A549 (cell line): ENCODE data around the gene NAT16. TPM values are rescaled to one million over a fixed set of nuclear protein-coding genes. Genes with fewer than 3 reads are reported as not detected.

ENCODE experiments used
- ATAC-seq, 2 experiments: fragments of 200-7000 bp in 1 of 2; fragments of >200 bp in 1 of 2; cut with Nextera tagmentation in 1 of 2; cut with Tn5 transposase in 1 of 2; 3 replicates each; pipeline versions ENCODE4 v1.8.0 to v1.9.1; 2018 to 2020; ENCODE audit warnings: mild to moderate bottlenecking in 1 of 2, moderate library complexity in 1 of 2
- CTCF ChIA-PET: fragments of 300-600 bp; sonication (Branson Sonifier 250); formaldehyde crosslinking; extraction: SDS; loops from one replicate; lab custom pipeline; 2021; ENCODE audit warnings: antibody characterized with exemption, inconsistent platforms; lab: Yijun Ruan, JAX
- POLR2A ChIA-PET: fragments of 350-600 bp; formaldehyde crosslinking; extraction: SDS; loops from one replicate; lab custom pipeline; 2021; ENCODE audit warnings: antibody characterized with exemption, inconsistent platforms; lab: Yijun Ruan, JAX
- DNase-seq, 2 experiments: peaks; one replicate each; pipeline versions ENCODE4 v3.0.0 to v3.0.0-alpha.2; 2011 to 2016; ENCODE audit warnings: low read depth in 1 of 2, low spot score in 1 of 2
- FAIRE-seq: peaks from 2 replicates; lab custom pipeline; 2011; peaks lifted over from hg19 to GRCh38; lab: Jason Lieb, UNC
- H3K27ac ChIP-seq, 2 experiments: fragments of >200 bp; sonication (Bioruptor Twin); formaldehyde crosslinking; 3 replicates each; pipeline ENCODE4 v1.5.1; 2016 to 2017
- H3K4me1 ChIP-seq: fragments of >200 bp; sonication (Bioruptor Twin); formaldehyde crosslinking; 3 replicates; pipeline ENCODE4 v1.6.1; 2016
- H3K4me2 ChIP-seq: fragments of >200 bp; sonication (Bioruptor Twin); formaldehyde crosslinking; 3 replicates; pipeline ENCODE4 v1.6.1; 2016
- H3K4me3 ChIP-seq: fragments of >200 bp; sonication (Bioruptor Twin); formaldehyde crosslinking; 3 replicates; pipeline ENCODE4 v1.5.1; 2016
- H3K9me3 ChIP-seq: fragments of >200 bp; sonication (Bioruptor Twin); formaldehyde crosslinking; 3 replicates; pipeline ENCODE4 v1.6.1; 2016
- ATOH8 ChIP-seq: fragments of 250-450 bp; sonication (Bioruptor Pico); IDR thresholded peaks from 2 replicates; pipeline ENCODE4 v1.5.0; 2020; ENCODE audit warnings: low read depth, mild to moderate bottlenecking, moderate library complexity
- BHLHE40 ChIP-seq: IDR thresholded peaks from 2 replicates; pipeline ENCODE4 v1.6.1; 2012; ENCODE audit warnings: low read depth, low read length, inconsistent platforms
- CBX8 ChIP-seq: fragments of 200-600 bp; sonication (generic); IDR thresholded peaks from 2 replicates; pipeline ENCODE4 v1.6.1; 2016
- CHD2 ChIP-seq: fragments of 150-350 bp; IDR thresholded peaks from 2 replicates; pipeline ENCODE4 v1.6.1; 2014; ENCODE audit warnings: low read length; ENCODE audit not compliant: partially characterized antibody
- CHD4 ChIP-seq: fragments of 200-600 bp; sonication (generic); IDR thresholded peaks from 2 replicates; pipeline ENCODE4 v1.6.1; 2016; ENCODE audit warnings: antibody characterized with exemption, mild to moderate bottlenecking, borderline replicate concordance
- CTCF ChIP-seq: fragments of >200 bp; sonication (Bioruptor Twin); formaldehyde crosslinking; IDR thresholded peaks from 3 replicates; pipeline ENCODE4 v1.5.1; 2016
- EHF ChIP-seq: fragments of 250-450 bp; sonication (Bioruptor Pico); IDR thresholded peaks from 2 replicates; pipeline ENCODE4 v1.5.0; 2020; ENCODE audit warnings: mild to moderate bottlenecking
- EHMT2 ChIP-seq: fragments of 200-600 bp; sonication (generic); IDR thresholded peaks from 2 replicates; pipeline ENCODE4 v1.6.1; 2016; ENCODE audit warnings: antibody characterized with exemption, low read depth, mild to moderate bottlenecking, moderate library complexity
- ELK1 ChIP-seq: fragments of 150-350 bp; IDR thresholded peaks from 2 replicates; pipeline ENCODE4 v1.6.1; 2014; ENCODE audit warnings: low read depth, mild to moderate bottlenecking, low read length
- EP300 ChIP-seq, 2 experiments: fragments of >200 bp; sonication (Bioruptor Twin); formaldehyde crosslinking; IDR thresholded peaks; 2 replicates in 1 of 2; 3 replicates in 1 of 2; pipeline ENCODE4 v1.6.1; 2016 to 2017
- FOSB ChIP-seq: fragments of 250-450 bp; sonication (Bioruptor Pico); IDR thresholded peaks from 2 replicates; pipeline ENCODE4 v1.5.0; 2020; ENCODE audit warnings: mild to moderate bottlenecking, moderate library complexity
- GATA3 ChIP-seq: IDR thresholded peaks from 2 replicates; pipeline ENCODE4 v1.6.1; 2012; ENCODE audit warnings: borderline replicate concordance
- HES2 ChIP-seq: fragments of >200 bp; sonication (Bioruptor Twin); formaldehyde crosslinking; IDR thresholded peaks from 2 replicates; pipeline ENCODE4 v1.6.1; 2016
- HMGXB4 ChIP-seq: fragments of 250-450 bp; sonication (Bioruptor Pico); IDR thresholded peaks from 2 replicates; pipeline ENCODE4 v1.5.0; 2021; ENCODE audit warnings: mild to moderate bottlenecking, moderate library complexity, borderline replicate concordance
- HOXB13 ChIP-seq: fragments of 250-450 bp; sonication (Bioruptor Pico); IDR thresholded peaks from 2 replicates; pipeline ENCODE4 v1.5.0; 2020; ENCODE audit warnings: low read depth, mild to moderate bottlenecking, moderate library complexity
- JUNB ChIP-seq: fragments of >200 bp; sonication (Bioruptor Twin); formaldehyde crosslinking; IDR thresholded peaks from 2 replicates; pipeline ENCODE4 v1.6.1; 2016
- KDM5A ChIP-seq: fragments of 200-600 bp; sonication (generic); IDR thresholded peaks from 2 replicates; pipeline ENCODE4 v1.6.1; 2016; ENCODE audit warnings: antibody characterized with exemption, mild to moderate bottlenecking
- MAZ ChIP-seq: fragments of 150-350 bp; IDR thresholded peaks from 2 replicates; pipeline ENCODE4 v1.6.1; 2014; ENCODE audit warnings: antibody characterized with exemption, low read depth, low read length, borderline replicate concordance
- NPAS2 ChIP-seq: fragments of 250-450 bp; sonication (Bioruptor Pico); IDR thresholded peaks from 2 replicates; pipeline ENCODE4 v1.8.0; 2022; ENCODE audit warnings: mild to moderate bottlenecking, moderate library complexity, borderline replicate concordance
- RAD21 ChIP-seq, 2 experiments: fragments of >200 bp in 1 of 2; sonication (Bioruptor Twin) in 1 of 2; formaldehyde crosslinking in 1 of 2; IDR thresholded peaks in 1 of 2; conservative IDR thresholded peaks in 1 of 2; 2 replicates in 1 of 2; 3 replicates in 1 of 2; pipeline ENCODE4 v1.6.1; 2012 to 2018; ENCODE audit warnings: inconsistent platforms in 1 of 2
- RARB ChIP-seq: fragments of 250-450 bp; sonication (Bioruptor Pico); IDR thresholded peaks from 2 replicates; pipeline ENCODE4 v1.8.0; 2021; ENCODE audit warnings: mild to moderate bottlenecking, moderate library complexity
- REST ChIP-seq: fragments of 200-600 bp; sonication (generic); IDR thresholded peaks from 2 replicates; pipeline ENCODE4 v1.6.1; 2016; ENCODE audit warnings: antibody characterized with exemption, mild to moderate bottlenecking, moderate library complexity
- RFX5 ChIP-seq: fragments of 450-650 bp; IDR thresholded peaks from 2 replicates; pipeline ENCODE4 v1.7.1; 2014; ENCODE audit warnings: antibody characterized with exemption, mild to moderate bottlenecking, moderate library complexity
- ZSCAN20 ChIP-seq: fragments of 250-450 bp; sonication (Bioruptor Pico); IDR thresholded peaks from 2 replicates; pipeline ENCODE4 v1.8.0; 2022; ENCODE audit warnings: mild to moderate bottlenecking, moderate library complexity
- WGBS: methylation state at CpG from one replicate; pipeline ENCODE4 v1.1.6; 2017; ENCODE audit errors: missing lambda C conversion rate; 5-methylcytosine and 5-hydroxymethylcytosine counted together
- polyA plus RNA-seq, 4 experiments: library from polyadenylated mRNA; depleted of rRNA in 3 of 4; stranded (reverse); fragments of >200 nt; fragmentation: RNase III in 1 of 4; extraction: RNeasy Plus Mini Kit Qiagen cat#74134 plus additional on column Dnase treatment in 1 of 4; gene quantifications; 2 replicates in 3 of 4; 3 replicates in 1 of 4; pipeline ENCODE4 v1.2.3, GENCODE V29; 2011 to 2017

Gene NAT16
- polyA plus RNA-seq, 2 of the 4 experiments (the other 2 are of a cell fraction): 0.05 to 0.12 TPM

- no peak for DNase-seq
- ChIA-PET POLR2A (interaction anchor here (1.0 kb wide), 1 partner anchor 9 kb away, joined by 3 read pairs; no protein-coding TSS in a partner anchor), CTCF (interaction anchor here (1.0 to 6.7 kb wide), 4 partner anchors 12 to 33 kb away, joined by 3 to 68 read pairs (median 22); partner anchors contain the start of gene VGF)
- no peak for TF ChIP-seq HES2
- no peak for TF ChIP-seq CHD2
- no peak for TF ChIP-seq ZSCAN20 (CRISPR knock-in tag)
- TF ChIP-seq EHF (CRISPR knock-in tag): no peak
- TF ChIP-seq GATA3: no peak
- TF ChIP-seq RAD21 (conservative IDR thresholded peaks at IDR 0.05 in 1 of 2, IDR thresholded peaks at IDR 0.05 in 1 of 2): no peak
- no peak for TF ChIP-seq RFX5
- no peak for TF ChIP-seq CHD4
- no peak for TF ChIP-seq BHLHE40
- no peak for TF ChIP-seq CTCF
- no peak for TF ChIP-seq CBX8
- TF ChIP-seq HOXB13 (CRISPR knock-in tag): no peak
- TF ChIP-seq JUNB: no peak
- no peak for TF ChIP-seq ATOH8
- no peak for TF ChIP-seq MAZ
- no peak for TF ChIP-seq RARB (CRISPR knock-in tag)
- TF ChIP-seq EP300 (IDR thresholded peaks at IDR 0.05): no peak
- TF ChIP-seq FOSB (CRISPR knock-in tag): no peak
- TF ChIP-seq KDM5A: no peak
- TF ChIP-seq REST: no peak
- no peak overlapping the region for H3K4me3 ChIP-seq
- H3K27ac ChIP-seq: no peak overlapping the region
- WGBS: 90% methylated on average over 2 of the region's 2 CpGs
- no peak for ATAC-seq
- no peak for FAIRE-seq
- H3K4me2 ChIP-seq: no peak overlapping the region
- no peaks in the 10 kb centered on the region for H3K9me3 ChIP-seq
- H3K4me1 ChIP-seq: peaks cover 26% of the 10 kb centered on the region
These were observed 2.4 kb downstream of the NAT16 start for GRCh38 chr7:101177644-101178043.

GRCh38 chr7:101175664-101176063, 4.4 kb downstream of the NAT16 start:
- WGBS: 40% methylated on average over 3 of the region's 3 CpGs
- Histone ChIP-seq H3K9me3 (no peaks in the 10 kb centered on the region), H3K27ac (no peak overlapping the region), H3K4me1 (peaks cover 44% of the 10 kb centered on the region), H3K4me3 (no peak overlapping the region), H3K4me2 (no peak overlapping the region)
- TF ChIP-seq HMGXB4 (CRISPR knock-in tag): no peak
- TF ChIP-seq CHD4: no peak
- TF ChIP-seq EHMT2: no peak
- no peak for TF ChIP-seq EHF (CRISPR knock-in tag)
- TF ChIP-seq NPAS2: no peak
- TF ChIP-seq ELK1: no peak
- no peak for TF ChIP-seq BHLHE40
- no peak for FAIRE-seq
- POLR2A ChIA-PET: no interaction called here
- CTCF ChIA-PET: interaction anchor here (0.7 to 6.7 kb wide), 7 partner anchors 8 to 210 kb away, joined by 3 to 68 read pairs (median 4); no protein-coding TSS in a partner anchor
- ATAC-seq: no peak
- DNase-seq: no peak
